ENCODE results near the gene FPR3. TPM values are rescaled to one million over a fixed set of nuclear protein-coding genes. Genes with fewer than 3 reads are reported as not detected.

FPR3 gene
- total RNA-seq, 1 donor from 2014 or later = not detected

DNA sequence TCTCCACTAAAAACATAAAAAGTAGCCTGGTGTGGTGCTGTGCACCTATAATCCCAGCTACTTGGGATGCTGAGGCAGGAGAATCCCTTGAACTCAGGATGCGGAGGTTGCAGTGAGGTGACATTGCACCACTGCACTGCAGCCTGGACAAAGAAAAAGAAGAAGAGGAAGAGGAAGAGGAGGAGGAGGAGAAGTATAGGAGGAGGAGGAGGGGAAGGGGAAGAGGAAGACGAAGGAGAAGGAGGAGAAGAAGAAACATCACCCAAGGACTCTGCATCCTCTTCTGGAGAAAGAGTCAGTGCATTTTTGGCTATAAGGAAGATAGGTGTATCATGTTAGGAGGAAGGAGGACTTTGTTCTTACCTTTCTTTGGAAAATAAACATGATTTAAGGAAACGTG lies 13.0 kb upstream of the FPR3 start:
- H3K4me3 ChIP-seq (ENCODE audit: low read depth, low read length) = no peak overlapping the region
- DNase-seq (ENCODE audit: low read depth) = no peak
- TF ChIP-seq, protein P1, sequence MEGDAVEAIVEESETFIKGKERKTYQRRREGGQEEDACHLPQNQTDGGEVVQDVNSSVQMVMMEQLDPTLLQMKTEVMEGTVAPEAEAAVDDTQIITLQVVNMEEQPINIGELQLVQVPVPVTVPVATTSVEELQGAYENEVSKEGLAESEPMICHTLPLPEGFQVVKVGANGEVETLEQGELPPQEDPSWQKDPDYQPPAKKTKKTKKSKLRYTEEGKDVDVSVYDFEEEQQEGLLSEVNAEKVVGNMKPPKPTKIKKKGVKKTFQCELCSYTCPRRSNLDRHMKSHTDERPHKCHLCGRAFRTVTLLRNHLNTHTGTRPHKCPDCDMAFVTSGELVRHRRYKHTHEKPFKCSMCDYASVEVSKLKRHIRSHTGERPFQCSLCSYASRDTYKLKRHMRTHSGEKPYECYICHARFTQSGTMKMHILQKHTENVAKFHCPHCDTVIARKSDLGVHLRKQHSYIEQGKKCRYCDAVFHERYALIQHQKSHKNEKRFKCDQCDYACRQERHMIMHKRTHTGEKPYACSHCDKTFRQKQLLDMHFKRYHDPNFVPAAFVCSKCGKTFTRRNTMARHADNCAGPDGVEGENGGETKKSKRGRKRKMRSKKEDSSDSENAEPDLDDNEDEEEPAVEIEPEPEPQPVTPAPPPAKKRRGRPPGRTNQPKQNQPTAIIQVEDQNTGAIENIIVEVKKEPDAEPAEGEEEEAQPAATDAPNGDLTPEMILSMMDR (conservative IDR thresholded peaks at IDR 0.05; ENCODE audit: low read depth, low read length) = no peak

DNA sequence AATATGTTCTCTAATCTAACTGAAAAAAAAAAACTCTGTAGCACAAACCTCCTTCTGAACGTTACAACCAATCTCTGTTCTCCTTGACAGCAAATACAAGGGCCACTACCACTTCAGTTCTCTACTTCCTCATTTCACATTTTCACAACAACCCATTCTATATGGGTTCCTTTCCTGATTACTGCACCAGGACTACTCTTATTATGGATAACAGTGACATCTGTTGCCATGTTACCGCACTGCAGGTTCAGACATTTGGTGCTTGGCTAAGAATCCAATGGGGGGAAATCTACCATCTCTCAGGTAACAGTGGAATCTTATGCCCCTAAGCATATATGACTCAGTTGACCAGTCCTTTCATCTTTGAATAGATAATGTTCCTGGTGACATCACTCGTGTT lies 11.6 kb upstream of the FPR3 start:
- no peak overlapping the region for H3K4me3 ChIP-seq (ENCODE audit: low read depth, low read length)
- no peak for DNase-seq (ENCODE audit: low read depth)
- TF ChIP-seq, protein P1 (conservative IDR thresholded peaks at IDR 0.05; ENCODE audit: low read depth, low read length) = peak; percentile 40

DNA sequence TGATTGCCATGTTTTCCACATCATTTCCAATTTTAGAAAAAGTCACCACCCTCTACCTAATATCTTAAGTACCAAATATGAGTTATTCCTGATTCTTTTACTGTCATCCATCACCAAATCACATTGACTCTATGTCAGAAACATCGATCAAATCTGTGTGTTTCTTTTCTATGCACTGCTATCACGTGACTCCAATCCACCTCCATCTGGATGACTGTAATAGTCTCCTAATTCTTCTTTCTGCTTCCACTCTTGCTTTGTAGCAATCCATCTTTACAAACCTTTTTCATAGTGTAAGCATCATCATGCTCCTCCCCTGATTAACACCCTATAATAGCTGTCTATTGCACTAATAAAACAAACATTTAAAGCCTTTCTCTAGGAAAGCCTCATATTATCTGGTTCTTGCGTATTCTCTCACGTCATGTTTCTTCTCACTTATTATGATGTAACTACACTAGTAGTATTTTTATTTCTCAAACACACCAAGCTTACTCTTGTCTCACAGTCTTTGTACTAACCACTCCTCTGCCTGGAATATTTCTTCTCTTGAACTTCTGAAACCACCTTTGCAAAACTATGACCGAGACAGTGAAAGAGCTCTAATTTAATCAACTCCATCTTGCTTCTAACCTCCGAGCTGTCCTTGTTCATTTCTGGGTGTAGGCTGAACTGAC lies 10.7 kb upstream of the FPR3 start:
- H3K4me3 ChIP-seq (ENCODE audit: low read depth, low read length) = no peak overlapping the region
- TF ChIP-seq, protein P1 (conservative IDR thresholded peaks at IDR 0.05; ENCODE audit: low read depth, low read length) = no peak
- DNase-seq (ENCODE audit: low read depth) = no peak

DNA sequence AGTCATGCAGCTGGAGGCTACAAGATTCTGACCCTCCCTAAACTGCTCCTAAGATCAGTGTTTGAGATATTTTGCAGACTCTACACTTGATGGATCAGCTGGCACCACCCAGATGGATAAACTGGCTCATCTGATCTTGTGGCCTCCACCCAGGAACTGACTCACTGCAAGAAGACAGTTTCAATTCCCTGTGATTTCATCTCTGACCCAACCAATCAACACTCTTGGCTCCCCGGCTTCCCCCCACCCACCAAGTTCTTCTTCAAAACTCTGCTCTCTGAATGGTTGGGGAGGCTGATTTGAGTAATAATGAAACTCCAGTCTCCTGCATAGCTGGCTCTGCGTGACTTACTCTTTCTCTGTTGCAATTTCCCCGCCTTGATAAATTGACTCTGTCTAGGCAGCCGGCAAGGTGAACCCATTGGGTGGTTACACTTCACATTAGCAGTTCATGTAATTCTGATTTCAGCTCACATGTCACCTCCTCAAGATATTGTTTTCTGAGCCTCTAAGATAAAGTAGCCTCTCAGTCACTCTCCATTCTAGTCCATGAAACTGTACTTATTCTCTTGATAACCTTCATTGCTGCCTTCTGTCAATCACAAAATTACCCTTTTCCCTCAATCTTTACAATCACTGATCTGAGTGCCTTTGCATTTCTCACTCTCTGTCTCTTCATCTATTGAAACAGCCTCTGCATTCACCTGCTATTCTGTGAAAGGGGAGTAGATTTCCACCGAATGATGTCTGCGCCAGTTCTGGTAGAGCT lies 9.9 kb upstream of the FPR3 start:
- no peak overlapping the region for H3K4me3 ChIP-seq (ENCODE audit: low read depth, low read length)
- TF ChIP-seq, protein P1 (conservative IDR thresholded peaks at IDR 0.05; ENCODE audit: low read depth, low read length) = no peak
- DNase-seq (ENCODE audit: low read depth) = no peak

DNA sequence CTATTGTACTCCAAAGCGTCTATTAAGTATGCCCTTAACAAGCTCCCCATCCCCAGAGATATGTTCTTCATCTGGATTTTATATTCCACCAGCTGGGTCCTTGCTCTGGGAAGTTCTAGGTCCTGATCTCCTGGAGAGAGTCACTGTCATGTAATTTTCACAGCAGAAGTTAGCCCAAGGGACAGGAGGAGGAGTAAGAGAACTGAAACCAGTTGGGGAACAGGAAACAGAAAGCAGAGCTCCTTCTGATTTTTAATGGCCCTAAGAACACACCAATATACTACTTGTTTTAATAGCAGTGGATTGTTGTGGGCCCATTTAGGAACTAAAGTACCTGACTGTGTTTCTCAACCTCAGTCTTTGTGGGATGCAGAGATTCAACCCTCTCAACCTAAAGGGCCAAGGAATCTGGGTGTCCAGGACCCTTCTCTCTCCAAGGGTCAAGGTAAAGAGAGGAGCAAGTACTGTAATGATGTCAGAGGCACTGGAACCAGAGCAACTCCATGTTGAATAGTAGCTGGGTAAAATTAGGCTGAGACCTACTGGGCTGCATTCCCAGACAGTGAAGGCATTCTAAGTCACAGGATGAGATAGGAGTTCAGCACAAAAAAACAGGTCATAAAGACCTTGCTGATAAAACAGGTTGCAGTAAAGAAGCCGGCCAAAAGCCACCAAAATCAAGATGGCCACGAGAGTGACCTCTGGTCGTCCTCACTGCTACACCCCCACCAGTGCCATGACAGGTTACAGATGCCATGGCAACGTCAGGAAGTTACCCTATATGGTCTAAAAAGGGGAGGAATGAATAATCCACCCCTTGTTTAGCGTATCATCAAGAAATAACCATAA lies 8.1 kb upstream of the FPR3 start:
- no peak overlapping the region for H3K4me3 ChIP-seq (ENCODE audit: low read depth, low read length)
- DNase-seq (ENCODE audit: low read depth) = no peak
- TF ChIP-seq, protein P1 (conservative IDR thresholded peaks at IDR 0.05; ENCODE audit: low read depth, low read length) = no peak

DNA sequence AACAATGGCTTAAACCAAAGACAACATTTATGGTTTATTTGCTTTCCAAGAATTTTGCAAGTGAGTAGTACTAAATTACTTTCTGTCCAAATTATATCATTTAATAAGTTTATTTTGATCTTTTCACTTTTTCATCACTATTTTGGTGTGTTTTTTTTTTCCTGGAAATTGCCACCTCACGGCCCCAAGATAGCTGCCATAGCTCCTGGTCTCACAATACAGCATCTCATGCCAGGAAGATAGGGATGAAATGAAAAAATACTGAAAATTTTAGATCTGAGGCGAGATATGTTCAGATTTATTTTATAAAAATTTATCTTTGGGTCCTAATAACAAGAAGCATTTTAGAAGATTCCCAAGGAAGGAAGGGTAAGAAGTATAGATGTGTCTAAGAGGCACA lies 6.9 kb upstream of the FPR3 start:
- TF ChIP-seq, protein P1 (conservative IDR thresholded peaks at IDR 0.05; ENCODE audit: low read depth, low read length) = no peak
- no peak for DNase-seq (ENCODE audit: low read depth)
- H3K4me3 ChIP-seq (ENCODE audit: low read depth, low read length) = no peak overlapping the region
